PC-3 (cell line): ENCODE measurements around the gene TSPAN11. TPM values are rescaled to one million over a fixed set of nuclear protein-coding genes. Genes with fewer than 3 reads are reported as not detected.
"Not testable (repeated sequence)": the region's sequence is repeated elsewhere in the genome, so short reads cannot be mapped to it uniquely, and the experiment has no call there.

Experiments used
- ATAC-seq: fragments of 200-7000 bp; cut with Tn5 transposase; 2 replicates; pipeline ENCODE4 v1.9.1; 2020; ENCODE audit warnings: mild to moderate bottlenecking, moderate library complexity
- BruUV-seq: library from RNA; stranded (reverse); fragments of 400-500 nt; replicated peaks from 2 replicates; lab custom pipeline; 2021; lab: Mats Ljungman, UMichigan
- CTCF ChIA-PET: fragments of 300-600 bp; sonication (Branson Sonifier 250); formaldehyde crosslinking; loops from one replicate; lab custom pipeline; 2022; ENCODE audit warnings: antibody characterized with exemption; lab: Charles Lee
- POLR2A ChIA-PET: fragments of 300-600 bp; sonication (Branson Sonifier 250); formaldehyde crosslinking; loops from one replicate; lab custom pipeline; 2022; ENCODE audit warnings: antibody characterized with exemption; ENCODE audit not compliant: unreplicated experiment; lab: Charles Lee
- DNase-seq: peaks from one replicate; pipeline ENCODE4 v3.0.0-alpha.2; 2015
- H2AFZ ChIP-seq: fragments of 300-600 bp; sonication (generic); 2 replicates; pipeline ENCODE4 v1.6.0; 2016; ENCODE audit warnings: antibody characterized with exemption, low read length
- H3F3A ChIP-seq: fragments of 300-600 bp; sonication (generic); one replicate; pipeline ENCODE4 v1.6.0; 2017; ENCODE audit warnings: antibody characterized with exemption, low read length, control low read depth, mild to moderate bottlenecking; ENCODE audit not compliant: unreplicated experiment
- H3K27ac ChIP-seq: fragments of 300-600 bp; sonication (generic); 2 replicates; pipeline ENCODE4 v1.5.1; 2016; ENCODE audit warnings: mild to moderate bottlenecking, low read length
- H3K27me3 ChIP-seq: fragments of 300-600 bp; sonication (generic); 2 replicates; pipeline ENCODE4 v1.6.1; 2016; ENCODE audit warnings: low read length, mixed read lengths
- H3K36me3 ChIP-seq: fragments of 300-600 bp; sonication (generic); 2 replicates; pipeline ENCODE4 v1.6.1; 2016; ENCODE audit warnings: low read depth, mixed run types, low read length, mixed read lengths
- H3K4me1 ChIP-seq: fragments of 300-600 bp; sonication (generic); 2 replicates; pipeline ENCODE4 v1.5.1; 2016; ENCODE audit warnings: low read length; ENCODE audit not compliant: insufficient read depth
- H3K4me2 ChIP-seq: fragments of 300-600 bp; sonication (generic); 2 replicates; pipeline ENCODE4 v1.6.0; 2016; ENCODE audit warnings: low read length
- H3K4me3 ChIP-seq: fragments of 300-600 bp; sonication (generic); 2 replicates; pipeline ENCODE4 v1.5.1; 2016; ENCODE audit warnings: mild to moderate bottlenecking, low read length, mixed read lengths
- H3K79me2 ChIP-seq: fragments of 300-600 bp; sonication (generic); 2 replicates; pipeline ENCODE4 v1.6.1; 2017; ENCODE audit warnings: low read length, mixed read lengths
- H3K9ac ChIP-seq: fragments of 300-600 bp; sonication (generic); 2 replicates; pipeline ENCODE4 v1.6.0; 2016; ENCODE audit warnings: mild to moderate bottlenecking, low read length
- H3K9me2 ChIP-seq: fragments of 300-600 bp; sonication (generic); replicated peaks from 2 replicates; pipeline ENCODE4 v1.6.1; 2016; ENCODE audit warnings: mixed run types, low read length, mixed read lengths
- H3K9me3 ChIP-seq: fragments of 300-600 bp; sonication (generic); 2 replicates; pipeline ENCODE4 v1.6.1; 2016; ENCODE audit warnings: low read length, mixed read lengths
- H4K20me1 ChIP-seq: fragments of 300-600 bp; sonication (generic); 2 replicates; pipeline ENCODE4 v1.6.1; 2016; ENCODE audit warnings: low read length, mixed read lengths
- CTCF ChIP-seq: fragments of 300-600 bp; sonication (generic); conservative IDR thresholded peaks from 2 replicates; pipeline ENCODE4 v1.5.1; 2017; ENCODE audit warnings: antibody characterized with exemption, low read depth, mild to moderate bottlenecking, low read length
- EZH2 ChIP-seq: fragments of 300-600 bp; sonication (generic); IDR thresholded peaks from one replicate; pipeline ENCODE4 v1.6.1; 2017; ENCODE audit warnings: antibody characterized with exemption, mild to moderate bottlenecking, low read length; ENCODE audit not compliant: unreplicated experiment
- EZH2phosphoT487 ChIP-seq: fragments of 300-600 bp; sonication (generic); IDR thresholded peaks from 2 replicates; pipeline ENCODE4 v1.6.1; 2018; ENCODE audit warnings: mild to moderate bottlenecking, antibody characterized with exemption, low read length, borderline replicate concordance
- intact Hi-C: fragments of 100-400 bp; cut with micrococcal nuclease; formaldehyde crosslinking; loops from 2 replicates; pipeline ENCODE4 v1.9.0; 2023
- total RNA-seq: library from RNA; depleted of rRNA; stranded (reverse); fragments of >200 nt; gene quantifications from 2 replicates; pipeline ENCODE4 v1.2.3, GENCODE V29; 2014

The TSPAN11 gene
- total RNA-seq, 1 experiment from 2014 or later, result not detected

GRCh38 chr12:31011336-31011735 is 84.8 kb downstream of the TSPAN11 start:
- no peaks in the 10 kb centered on the region for H3F3A ChIP-seq
- no peaks in the 10 kb centered on the region for H3K27me3 ChIP-seq
- DNase-seq (no peak), ATAC-seq (no peak)
- H4K20me1 ChIP-seq, result no peaks in the 10 kb centered on the region
- POLR2A ChIA-PET, result no interaction called here
- H3K9ac ChIP-seq, result no peak overlapping the region
- no peak overlapping the region for H3K4me2 ChIP-seq
- H3K4me1 ChIP-seq, result peaks cover 10% of the 10 kb centered on the region
- no peaks in the 10 kb centered on the region for H3K36me3 ChIP-seq
- no peaks in the 10 kb centered on the region for H3K79me2 ChIP-seq
- H3K9me3 ChIP-seq, result no peaks in the 10 kb centered on the region
- no peak for TF ChIP-seq EZH2phosphoT487
- TF ChIP-seq CTCF, result no peak
- TF ChIP-seq EZH2, result no peak
- H3K4me3 ChIP-seq, result no peak overlapping the region
- CTCF ChIA-PET, result no interaction called here
- intact Hi-C loops, result no loop called here
- H3K9me2 ChIP-seq, result no peaks in the 10 kb centered on the region
- no peak overlapping the region for H2AFZ ChIP-seq
- BruUV-seq, result no TSS peak
- H3K27ac ChIP-seq, result no peak overlapping the region

GRCh38 chr12:31011746-31012566 is 85.4 kb downstream of the TSPAN11 start:
- H3K27me3 ChIP-seq, result no peaks in the 10 kb centered on the region
- H3K36me3 ChIP-seq, result no peaks in the 10 kb centered on the region
- BruUV-seq, result no TSS peak
- no peaks in the 10 kb centered on the region for H3K79me2 ChIP-seq
- H3K9me3 ChIP-seq, result no peaks in the 10 kb centered on the region
- ChIA-PET CTCF (no interaction called here), POLR2A (no interaction called here)
- no peak for TF ChIP-seq EZH2phosphoT487
- no peak for TF ChIP-seq EZH2
- TF ChIP-seq CTCF, result no peak
- intact Hi-C loops, result no loop called here
- H3K9ac ChIP-seq, result no peak overlapping the region
- no peaks in the 10 kb centered on the region for H4K20me1 ChIP-seq
- H3K4me1 ChIP-seq, result peaks cover 4% of the 10 kb centered on the region
- H2AFZ ChIP-seq, result no peak overlapping the region
- H3K4me2 ChIP-seq, result no peak overlapping the region
- H3K27ac ChIP-seq, result no peak overlapping the region
- H3K9me2 ChIP-seq, result no peaks in the 10 kb centered on the region
- no peaks in the 10 kb centered on the region for H3F3A ChIP-seq
- H3K4me3 ChIP-seq, result no peak overlapping the region
- DNase-seq, result no peak
- ATAC-seq, result no peak

GRCh38 chr12:31012567-31012891 is 86.0 kb downstream of the TSPAN11 start:
- H3K4me2 ChIP-seq, H4K20me1 ChIP-seq, H3K9ac ChIP-seq, H3K79me2 ChIP-seq, H3K4me3 ChIP-seq, H3F3A ChIP-seq, DNase-seq, ATAC-seq, intact Hi-C loops, H3K36me3 ChIP-seq, BruUV-seq, H3K9me3 ChIP-seq, H3K27ac ChIP-seq, H3K9me2 ChIP-seq, H3K4me1 ChIP-seq, H3K27me3 ChIP-seq, POLR2A ChIA-PET, CTCF ChIA-PET, H2AFZ ChIP-seq: not testable (repeated sequence)
